Adipose tissue (tissue), 3 donors: ENCODE data around the gene TMEM131L. TPM values are rescaled to one million over a fixed set of nuclear protein-coding genes. Genes with fewer than 3 reads are reported as not detected.
"Not testable (repeated sequence)": the region's sequence is repeated elsewhere in the genome, so short reads cannot be mapped to it uniquely, and the experiment has no call there.

Experiments
- H3K27ac ChIP-seq: one replicate; pipeline ENCODE4 v1.5.1; 2013; ENCODE audit warnings: low read depth, low read length
- WGBS, 3 donors: extraction: QIAGEN DNeasy Blood & Tissue Kit; methylation state at CpG; one replicate each; pipeline ENCODE4 v1.1.7; 2013; 5-methylcytosine and 5-hydroxymethylcytosine counted together
- polyA plus RNA-seq, 3 donors: library from polyadenylated mRNA; stranded (reverse); fragments of 200-250 nt; gene quantifications; one replicate each; pipeline ENCODE4 v1.2.3, GENCODE V29; 2013
- donor health status: healthy with polysubstance abuse.
- donor health status: Bipolar disorder and iron deficiency.
- donor health status: healthy.

TMEM131L gene
- 10 to 100 TPM in 2 of 3 donors, 1 to 10 TPM in 1; 5.8 to 19.1 (median 17.5) TPM for polyA plus RNA-seq

DNA sequence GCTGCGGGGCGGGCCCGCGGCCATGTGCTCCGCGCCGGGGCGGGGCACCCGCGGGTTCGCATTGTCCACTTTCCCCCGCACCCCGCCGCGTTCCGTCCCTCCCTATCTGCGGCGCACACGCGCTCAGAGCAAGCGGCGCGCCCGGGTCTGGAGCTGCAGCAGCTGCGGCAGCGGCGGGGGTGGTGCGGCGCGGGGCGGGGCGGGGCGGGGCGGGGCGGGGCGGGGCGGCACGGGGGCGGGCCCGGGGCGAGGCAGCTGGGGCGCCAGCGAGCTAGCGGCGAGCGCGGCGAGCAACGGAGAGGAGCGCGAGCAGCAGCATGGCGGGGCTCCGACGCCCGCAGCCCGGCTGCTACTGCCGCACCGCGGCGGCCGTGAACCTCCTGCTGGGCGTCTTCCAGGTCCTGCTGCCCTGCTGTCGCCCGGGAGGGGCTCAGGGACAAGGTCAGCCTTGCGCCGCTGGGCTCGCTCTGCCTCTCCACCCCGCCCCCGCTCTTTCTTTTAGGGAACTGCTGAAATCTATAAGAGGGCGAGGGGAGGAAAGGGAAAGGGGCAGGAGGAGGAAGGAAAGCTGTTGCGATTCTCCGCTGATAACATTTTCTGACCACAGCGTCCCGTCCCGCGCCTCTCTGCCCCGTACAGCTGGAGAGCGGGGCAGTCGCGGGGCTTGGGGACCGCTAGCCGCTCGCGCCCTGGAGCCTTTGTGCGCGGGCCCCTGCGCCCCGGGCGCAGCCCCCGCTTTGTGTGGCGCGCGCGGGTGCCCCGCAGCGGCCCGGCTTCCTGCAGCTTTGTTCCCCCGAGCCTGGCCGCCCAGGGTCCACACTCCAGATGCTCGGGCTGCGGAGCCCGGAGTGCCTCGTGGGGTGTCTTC is at the start of gene TMEM131L:
Gene TMEM131L (plus strand): TSS at position 280 of the 868 bp plus-strand sequence. CDS start 38 bp downstream, at position 318.
- WGBS, 3 donors = 0 to 1% (median 1%) methylated on average over 53 to 101 of the region's 103 CpGs
- H3K27ac ChIP-seq = no peak within 1 kb of the TSS

- WGBS, 3 donors = 82 to 93% (median 90%) methylated on average over 8 of the region's 8 CpGs
- H3K27ac ChIP-seq = not testable (repeated sequence)
Observed at GRCh38 chr4:153416456-153416855, 49.7 kb upstream of the TMEM131L start.

DNA sequence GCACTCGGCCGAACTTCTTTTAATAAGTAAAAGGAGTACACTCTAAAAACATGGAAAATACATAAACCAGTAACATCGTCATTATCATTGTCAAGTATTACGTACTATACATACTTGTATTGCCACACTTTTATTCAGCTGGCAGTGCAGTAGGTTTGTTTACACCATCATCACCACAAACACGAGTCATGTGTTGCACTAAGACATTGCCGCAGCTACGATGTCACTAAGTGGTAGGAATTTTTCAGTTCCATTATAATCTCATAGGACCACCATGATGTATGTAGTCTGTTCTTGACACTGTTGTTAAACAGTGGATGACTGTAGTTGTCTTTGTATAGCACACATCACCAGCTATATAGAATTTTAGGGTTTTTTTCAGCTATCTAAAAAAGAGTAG is 48.0 kb upstream of the TMEM131L start:
- H3K27ac ChIP-seq = no peak overlapping the region
- 86 to 92% (median 89%) methylated on average over 7 of the region's 7 CpGs for WGBS, 3 donors

GRCh38 chr4:153418558-153418957 is 47.6 kb upstream of the TMEM131L start:
- no peak overlapping the region for H3K27ac ChIP-seq
- WGBS, 3 donors = 67 to 71% (median 71%) methylated on average over 3 of the region's 3 CpGs

DNA sequence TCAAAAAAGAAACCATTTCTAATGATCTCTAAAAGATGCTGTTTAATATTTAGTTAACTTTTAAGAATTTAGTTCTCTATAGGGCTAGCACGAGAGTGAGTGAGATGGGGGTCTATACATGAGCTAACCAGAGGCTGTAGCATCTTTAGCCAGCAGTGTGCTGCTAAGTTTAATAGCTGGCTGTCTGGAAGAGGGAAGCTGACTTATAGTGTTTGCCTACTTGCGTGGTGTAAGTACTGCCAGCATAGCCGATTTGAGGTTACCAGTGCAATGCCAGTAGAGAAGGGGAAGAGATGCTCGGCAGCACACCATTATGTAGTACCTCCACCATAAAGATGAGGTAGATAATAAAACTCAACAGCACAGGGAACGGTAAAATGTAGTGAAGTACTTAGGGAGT is 47.1 kb upstream of the TMEM131L start:
- WGBS, 3 donors = 86 to 88% (median 87%) methylated on average over 5 of the region's 5 CpGs
- no peak overlapping the region for H3K27ac ChIP-seq

DNA sequence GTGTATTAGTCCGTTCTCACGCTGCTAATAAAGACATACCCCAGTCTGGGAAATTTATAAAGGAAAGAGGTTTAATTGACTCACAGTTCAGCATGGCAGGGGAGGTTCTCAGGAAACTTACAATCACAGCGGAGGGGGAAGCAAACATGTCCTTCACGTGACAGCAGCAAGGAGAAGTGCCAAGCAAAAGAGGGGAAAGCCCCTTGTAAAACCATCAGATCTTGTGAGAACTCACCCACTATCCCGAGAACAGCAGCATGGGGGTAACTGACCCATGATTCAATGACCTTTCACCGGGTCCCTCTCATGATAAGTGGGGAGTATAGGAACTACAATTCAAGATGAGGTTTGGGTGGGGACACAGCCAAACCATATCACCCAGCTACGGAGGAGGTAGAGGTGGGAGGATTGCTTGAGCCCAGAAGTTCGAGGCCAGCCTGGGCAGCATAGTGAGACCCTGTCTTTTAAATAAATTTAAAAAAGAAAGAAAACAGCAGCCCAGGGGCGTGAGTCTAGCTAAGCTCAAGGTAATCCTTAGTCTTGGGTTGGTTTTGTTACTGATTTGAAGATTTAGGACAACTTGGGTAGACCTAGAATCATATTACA is 46.4 kb upstream of the TMEM131L start:
- no peak overlapping the region for H3K27ac ChIP-seq
- WGBS, 3 donors = 72 to 86% (median 79%) methylated on average over 9 of the region's 9 CpGs

DNA sequence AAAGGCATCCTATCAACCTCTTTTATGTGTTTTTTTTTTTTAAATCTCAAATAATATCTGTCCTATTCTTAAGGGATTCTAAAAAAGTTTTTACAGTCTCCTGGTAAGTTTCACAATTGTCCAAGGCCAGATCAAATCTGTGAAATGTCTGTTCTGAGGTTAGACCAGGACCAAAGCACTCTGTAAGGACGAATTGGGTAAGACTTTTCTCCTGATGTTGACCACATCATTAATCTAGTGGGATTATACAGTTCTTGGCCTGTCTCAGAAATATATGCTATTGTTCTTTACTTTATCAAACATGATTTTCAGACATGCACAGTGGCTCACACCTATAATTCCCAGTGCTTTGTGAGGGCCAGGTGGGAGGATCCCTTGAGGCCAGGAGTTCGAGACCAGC is 45.8 kb upstream of the TMEM131L start:
- 85 to 87% (median 85%) methylated on average over 2 of the region's 2 CpGs for WGBS, 3 donors

DNA sequence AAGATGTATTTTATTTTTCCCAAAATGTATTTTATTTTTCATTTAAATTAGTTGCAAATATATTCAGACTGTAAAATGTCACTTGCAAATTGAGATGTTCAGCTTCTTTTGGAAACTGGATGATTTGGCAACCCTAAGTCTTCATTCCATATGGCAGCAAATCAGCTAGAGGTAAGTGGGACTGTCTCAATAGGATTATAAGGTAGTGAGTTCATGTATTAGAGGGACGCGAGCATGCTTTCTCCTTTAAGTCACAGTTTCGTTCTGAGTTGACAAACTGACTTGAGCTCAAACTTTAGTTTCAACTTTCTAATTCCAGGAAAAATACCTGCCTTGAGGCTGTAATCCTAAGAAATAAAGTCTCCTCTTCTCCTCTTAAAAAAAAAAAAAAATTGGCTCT is 44.2 kb upstream of the TMEM131L start:
- no peak overlapping the region for H3K27ac ChIP-seq
- WGBS, 3 donors = 93 to 97% (median 96%) methylated on average over 3 of the region's 3 CpGs

More for the DNA sequence above, 45.8 kb upstream of the TMEM131L start:
- H3K27ac ChIP-seq = no peak overlapping the region

DNA sequence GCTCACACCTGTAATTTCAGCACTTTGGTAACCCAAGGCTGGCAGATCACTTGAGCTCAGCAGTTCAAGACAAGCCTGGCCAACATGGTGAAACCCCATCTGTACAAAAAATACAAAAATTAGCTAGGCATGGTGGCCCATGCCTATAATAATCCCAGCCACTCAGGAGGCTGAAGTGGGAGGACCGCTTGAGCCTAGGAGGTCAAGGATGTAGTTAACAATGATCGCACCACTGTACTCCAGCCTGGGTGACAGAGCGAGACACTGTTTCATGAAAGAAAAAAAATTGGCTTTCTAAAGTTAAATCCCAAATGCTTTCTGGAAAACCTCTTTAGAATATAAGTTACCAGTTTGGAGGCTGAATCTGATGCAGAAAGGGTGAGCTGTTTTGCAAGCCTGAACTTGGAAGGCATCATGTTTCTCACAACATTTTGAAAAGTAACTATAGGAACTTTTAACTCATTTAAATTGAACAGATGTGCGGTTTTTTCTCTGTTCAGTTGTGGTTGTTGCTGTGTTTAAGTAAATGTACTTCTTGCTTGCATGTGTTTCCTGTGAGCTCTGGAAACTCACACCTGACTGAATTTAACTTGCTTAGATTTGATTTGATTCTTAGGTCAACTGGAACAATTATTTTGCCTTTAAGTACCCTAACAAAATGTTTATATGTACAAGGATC is 39.8 kb upstream of the TMEM131L start:
- 87 to 90% (median 88%) methylated on average over 4 of the region's 4 CpGs for WGBS, 3 donors
- no peak overlapping the region for H3K27ac ChIP-seq

- H3K27ac ChIP-seq = no peak overlapping the region
- 94 to 98% (median 96%) methylated on average over 4 of the region's 4 CpGs for WGBS, 3 donors
Observed at GRCh38 chr4:153427363-153428071, 38.6 kb upstream of the TMEM131L start.

DNA sequence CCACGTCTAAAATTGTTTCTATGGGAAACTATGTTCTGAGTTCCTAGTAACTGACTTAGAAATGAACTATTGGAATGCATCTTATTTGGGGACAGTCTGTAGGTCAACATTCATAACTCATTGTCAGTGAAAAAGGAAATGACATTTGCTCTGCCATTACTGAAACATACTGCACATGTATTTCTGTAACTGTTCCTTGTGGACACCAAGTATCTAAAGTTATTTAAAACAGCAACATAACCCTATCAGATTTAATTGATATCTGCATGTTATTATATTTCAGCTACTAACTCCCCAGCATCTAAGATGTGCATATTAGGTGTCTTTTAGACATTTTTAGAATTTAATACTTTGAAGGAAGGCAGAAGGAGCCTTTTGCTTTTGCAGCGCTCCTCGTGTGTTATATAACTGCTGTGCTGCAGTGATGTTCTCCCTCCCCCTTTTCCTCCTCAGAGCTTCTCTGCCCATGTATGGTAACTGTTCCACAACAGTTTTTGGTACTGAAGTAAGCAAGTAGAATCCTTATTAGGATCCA is 37.2 kb upstream of the TMEM131L start:
- 55 to 69% (median 61%) methylated on average over 3 of the region's 3 CpGs for WGBS, 3 donors
- H3K27ac ChIP-seq = no peak overlapping the region

DNA sequence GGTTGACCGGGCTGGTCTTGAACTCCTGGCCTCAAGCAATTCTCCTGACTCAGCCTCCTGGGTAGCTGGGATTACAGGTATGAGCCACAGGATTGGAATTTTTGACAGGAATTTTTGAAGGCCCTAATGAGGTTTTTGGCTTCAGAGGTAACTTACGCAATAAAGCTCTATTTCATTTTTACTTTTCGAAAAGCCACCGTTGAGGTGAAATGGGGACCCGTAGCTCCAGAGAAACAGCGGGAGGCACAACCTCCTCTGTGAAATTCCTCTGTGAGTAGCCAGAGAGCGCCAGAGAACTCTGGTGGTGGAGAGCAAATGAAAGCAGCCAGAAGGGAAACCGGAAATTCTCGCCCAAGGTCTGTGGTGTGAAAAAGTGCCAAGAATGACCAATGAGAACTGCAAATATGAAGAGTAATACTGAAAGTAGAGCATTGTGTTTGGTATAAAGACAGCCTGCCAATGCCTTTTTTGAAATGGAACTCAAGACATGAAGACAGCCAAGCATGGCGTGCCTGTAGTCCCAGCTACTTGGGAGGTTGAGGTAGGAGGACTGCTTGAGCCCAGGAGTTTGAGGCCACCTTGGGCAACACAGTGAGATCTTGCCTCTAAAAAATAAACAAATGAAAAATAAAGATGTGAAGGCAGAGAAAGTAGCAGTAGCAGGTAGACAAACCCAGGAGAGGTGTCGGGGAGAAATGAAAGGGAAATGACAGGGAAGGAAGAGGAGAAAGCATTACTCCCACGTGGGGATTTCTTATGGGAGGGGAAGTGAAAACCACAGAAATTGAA is 33.0 kb upstream of the TMEM131L start:
- 35 to 42% (median 36%) methylated on average over 12 of the region's 12 CpGs for WGBS, 3 donors
- H3K27ac ChIP-seq = no peak overlapping the region

DNA sequence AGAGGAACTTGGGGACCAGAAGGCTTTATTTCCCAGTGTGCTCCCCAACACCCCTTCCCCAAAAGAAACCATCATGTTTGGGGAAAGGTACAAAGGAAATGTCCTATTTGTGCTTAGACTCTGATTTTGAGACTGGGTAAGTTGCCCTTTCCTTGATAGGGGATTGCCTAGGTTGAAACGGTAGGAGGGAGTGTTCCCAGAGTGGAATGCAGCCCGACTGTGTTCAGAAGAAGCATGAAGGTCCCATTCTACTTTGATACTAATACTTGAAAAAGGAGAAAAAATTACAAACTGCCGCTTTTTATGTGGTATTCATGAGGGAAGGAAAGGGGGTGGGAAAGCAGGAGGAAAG is 32.4 kb upstream of the TMEM131L start:
- 27 to 49% (median 44%) methylated on average over 3 of the region's 3 CpGs for whole genome bisulfite sequencing, 3 donors
- H3K27ac ChIP-seq = no peak overlapping the region

DNA sequence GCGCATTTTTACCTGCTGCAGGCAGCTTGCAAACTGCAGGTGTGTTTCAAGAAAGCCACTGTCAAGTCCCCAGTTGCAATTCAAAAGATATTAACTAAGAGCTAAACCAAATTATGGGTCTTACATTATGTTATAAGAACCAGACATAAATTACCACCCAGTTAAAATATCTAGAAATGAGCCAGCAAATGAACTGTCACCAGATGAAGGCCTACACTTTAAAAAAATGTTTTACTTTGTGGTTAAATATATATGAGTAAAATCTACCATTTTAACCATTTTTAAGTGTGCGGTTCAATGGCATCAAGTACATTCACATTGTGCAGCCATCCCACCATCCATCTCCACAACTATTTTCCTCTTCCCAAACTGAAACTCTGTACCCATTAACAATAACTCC is 32.0 kb upstream of the TMEM131L start:
- WGBS, 3 donors = 53 to 87% (median 65%) methylated on average over 2 of the region's 2 CpGs

GRCh38 chr4:153438916-153439756 is 27.0 kb upstream of the TMEM131L start:
- 64 to 78% (median 65%) methylated on average over 13 of the region's 13 CpGs for WGBS, 3 donors
- H3K27ac ChIP-seq = no peak overlapping the region

More for the DNA sequence above, 32.0 kb upstream of the TMEM131L start:
- no peak overlapping the region for H3K27ac ChIP-seq

DNA sequence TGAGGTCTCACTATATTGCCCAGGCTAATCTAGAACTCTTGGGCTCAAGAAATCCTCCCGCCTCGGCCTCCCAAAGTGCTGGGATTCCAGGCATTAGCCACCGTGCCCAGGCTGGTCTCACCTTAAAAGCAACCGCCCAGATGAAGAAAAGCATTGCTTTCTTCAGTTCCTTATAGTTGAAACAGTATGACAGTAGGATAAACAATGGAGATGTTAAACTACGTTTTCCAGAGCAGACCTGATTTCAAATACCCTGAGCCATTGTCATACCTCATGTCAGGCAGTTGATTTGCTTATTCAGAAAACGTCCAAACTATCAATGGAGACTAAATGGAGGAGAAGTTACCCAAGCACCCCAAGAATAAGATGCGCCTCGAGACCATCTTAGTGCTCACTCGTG is 26.3 kb upstream of the TMEM131L start:
- WGBS, 3 donors = 91 to 92% (median 91%) methylated on average over 9 of the region's 9 CpGs
- H3K27ac ChIP-seq = no peak overlapping the region

DNA sequence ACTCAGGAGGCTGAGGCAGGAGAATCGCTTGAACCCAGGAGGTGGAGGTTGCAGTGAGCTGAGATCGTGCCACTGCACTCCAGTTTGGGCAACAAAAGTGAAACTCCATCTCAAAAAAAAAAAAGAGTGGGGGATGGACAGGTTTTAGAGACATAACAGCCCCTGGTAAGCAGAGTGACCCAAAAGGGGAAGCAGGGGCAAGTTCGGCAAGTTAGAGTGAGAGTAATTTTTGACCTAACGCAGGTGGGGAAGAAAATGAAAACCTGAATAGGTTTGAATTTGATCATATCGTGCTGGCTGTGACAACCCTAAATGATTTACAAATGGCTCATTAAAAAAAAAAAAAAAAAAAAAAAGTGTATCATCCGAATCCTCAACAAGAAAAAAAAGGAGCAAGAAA is 25.7 kb upstream of the TMEM131L start:
- WGBS, 3 donors = 84 to 95% (median 86%) methylated on average over 5 to 6 of the region's 6 CpGs
- no peak overlapping the region for H3K27ac ChIP-seq
